Esophagus (tissue), 2 donors: Measurements from ENCODE around the gene CERK. TPM values are rescaled to one million over a fixed set of nuclear protein-coding genes. Genes with fewer than 3 reads are reported as not detected.
"Not testable (repeated sequence)": the region's sequence is repeated elsewhere in the genome, so short reads cannot be mapped to it uniquely, and the experiment has no call there.

Source experiments
- H3K27ac ChIP-seq, 2 donors: one replicate each; pipeline ENCODE4 v1.5.1; 2013; ENCODE audit warnings: low read depth in 2 of 2, mild to moderate bottlenecking in 2 of 2, inconsistent platforms in 1 of 2, low read length in 1 of 2, moderate library complexity in 1 of 2
- H3K27me3 ChIP-seq, 2 donors: one replicate each; pipeline ENCODE4 v1.6.1; 2013; ENCODE audit warnings: low read length in 2 of 2, control low read depth in 1 of 2, mild to moderate bottlenecking in 1 of 2; ENCODE audit not compliant: insufficient read depth in 2 of 2, control insufficient read depth in 1 of 2
- H3K36me3 ChIP-seq, 2 donors: one replicate each; pipeline ENCODE4 v1.6.1; 2013; ENCODE audit warnings: low read length in 1 of 2; ENCODE audit not compliant: control insufficient read depth in 2 of 2, insufficient read depth in 2 of 2
- H3K4me1 ChIP-seq, 2 donors: one replicate each; pipeline ENCODE4 v1.6.1; 2013; ENCODE audit warnings: low read length in 1 of 2; ENCODE audit not compliant: control insufficient read depth in 2 of 2, insufficient read depth in 2 of 2
- H3K4me3 ChIP-seq, 2 donors: one replicate each; pipeline ENCODE4 v1.5.1; 2013; ENCODE audit warnings: low read length in 2 of 2, mild to moderate bottlenecking in 2 of 2, low read depth in 1 of 2, moderate library complexity in 1 of 2
- H3K9me3 ChIP-seq, 2 donors: one replicate each; pipeline ENCODE4 v1.6.1; 2013; ENCODE audit warnings: mild to moderate bottlenecking in 2 of 2, low read depth in 1 of 2, low read length in 1 of 2, moderate library complexity in 1 of 2; ENCODE audit not compliant: control insufficient read depth in 2 of 2, insufficient read depth in 1 of 2
- WGBS, 2 donors: extraction: QIAGEN DNeasy Blood & Tissue Kit; methylation state at CpG; one replicate each; pipeline ENCODE4 v1.1.7; 2013; 5-methylcytosine and 5-hydroxymethylcytosine counted together
- polyA plus RNA-seq, 2 donors: library from polyadenylated mRNA; stranded (reverse); fragments of 200-250 nt; gene quantifications; one replicate each; pipeline ENCODE4 v1.2.3, GENCODE V29; 2013
- donor health status: healthy with polysubstance abuse.
- donor health status: Bipolar disorder and iron deficiency.

The CERK gene
- polyA plus RNA-seq, 2 donors, result 8.7 to 13.4 TPM

DNA sequence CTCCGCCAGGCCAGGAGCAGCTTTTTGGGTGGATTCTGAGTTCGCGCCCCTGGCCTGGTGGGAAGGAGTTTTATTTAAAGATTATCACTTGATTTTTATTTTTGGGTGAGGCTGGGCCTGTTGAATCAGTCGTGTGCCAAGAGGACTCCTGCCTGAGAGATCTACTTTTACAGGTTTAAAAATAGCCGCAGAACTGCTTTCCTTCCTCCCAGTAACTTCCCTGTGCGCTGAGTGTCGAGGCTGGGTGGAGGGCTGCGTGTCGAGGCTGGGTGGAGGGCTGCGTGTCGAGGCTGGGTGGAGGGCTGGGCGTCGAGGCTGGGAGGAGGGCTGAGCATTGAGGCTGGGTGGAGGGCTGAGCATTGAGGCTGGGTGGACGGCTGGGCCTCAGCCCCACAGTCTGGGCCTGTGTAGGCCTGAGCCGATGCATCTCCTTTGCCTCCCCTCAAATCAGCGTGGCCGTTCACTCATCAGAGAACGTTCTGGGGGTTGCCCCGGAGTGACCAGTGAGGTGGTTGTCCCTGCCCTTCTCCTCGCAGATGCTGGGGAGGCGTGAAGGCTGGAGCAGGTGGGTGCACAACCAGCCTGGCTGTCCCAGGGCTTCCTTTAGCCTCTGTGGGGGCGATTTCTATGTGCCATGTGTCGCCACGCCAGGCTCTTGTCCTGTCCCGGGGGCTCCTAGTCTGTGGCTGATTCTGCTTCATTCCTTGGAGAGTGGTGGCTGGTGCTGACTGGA lies 87.8 kb downstream of the CERK start:
- H3K9me3 ChIP-seq, result no peaks in the 10 kb centered on the region
- H3K27ac ChIP-seq, result peak overlapping the region; percentile 22 to 48
- no peaks in the 10 kb centered on the region for H3K36me3 ChIP-seq
- no peak overlapping the region for H3K4me3 ChIP-seq
- no peaks in the 10 kb centered on the region for H3K27me3 ChIP-seq
- peaks cover 11 to 55% of the 10 kb centered on the region in 2 donors for H3K4me1 ChIP-seq
- WGBS, 2 donors, result 75 to 79% methylated on average over 25 of the region's 25 CpGs

- WGBS, 2 donors, result 37 to 43% methylated on average over 25 of the region's 25 CpGs
- Histone ChIP-seq H3K4me3 (no peak overlapping the region), H3K36me3 (no peaks in the 10 kb centered on the region), H3K4me1 (peaks cover 11 to 52% of the 10 kb centered on the region in 2 donors), H3K9me3 (no peaks in the 10 kb centered on the region), H3K27me3 (no peaks in the 10 kb centered on the region), H3K27ac (peak overlapping the region; percentile 22 to 48)
These were observed 88.6 kb downstream of the CERK start for GRCh38 chr22:46649141-46650077.

- not testable (repeated sequence) for H3K4me3 ChIP-seq, H3K9me3 ChIP-seq, H3K27ac ChIP-seq, H3K36me3 ChIP-seq, H3K27me3 ChIP-seq
- H3K4me1 ChIP-seq, result peaks cover 5 to 43% of the 10 kb centered on the region in 2 donors
- 95 to 96% methylated on average over 2 of the region's 2 CpGs for WGBS, 2 donors
These were observed 89.7 kb downstream of the CERK start for GRCh38 chr22:46648225-46648820.

DNA sequence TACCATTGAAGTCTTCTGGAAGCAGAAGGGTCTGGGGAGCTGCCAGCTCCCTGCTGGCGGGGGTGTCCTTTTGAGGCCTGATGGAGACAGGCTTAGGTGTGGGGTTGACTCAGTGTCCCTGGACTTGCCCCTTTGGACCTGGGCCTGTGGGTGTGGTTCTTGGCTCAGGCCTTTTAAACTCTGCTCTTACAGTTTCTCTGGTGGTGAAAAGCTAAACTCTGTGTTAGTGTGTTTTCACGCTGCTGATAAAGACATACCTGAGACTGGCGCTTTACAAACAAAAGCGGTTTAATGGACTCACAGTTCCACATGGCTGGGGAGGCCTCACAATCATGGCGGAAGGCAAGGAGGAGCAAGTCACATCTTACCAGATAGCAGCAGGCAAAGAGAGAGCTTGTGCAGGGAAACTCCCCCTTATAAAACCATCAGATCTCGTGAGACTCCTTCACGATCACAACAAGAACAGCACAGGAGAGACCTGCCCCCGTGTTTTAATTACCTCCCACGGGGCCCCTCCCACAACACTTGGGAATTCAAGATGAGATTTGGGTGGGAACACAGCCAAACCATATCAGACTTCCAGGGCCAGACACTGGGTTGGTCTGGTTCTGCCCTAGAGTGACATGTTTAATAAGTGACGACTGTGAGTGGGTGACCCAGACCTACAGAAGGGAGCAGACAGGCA lies 91.4 kb downstream of the CERK start:
- Histone ChIP-seq H3K4me1 (peaks cover 4 to 31% of the 10 kb centered on the region in 2 donors), H3K4me3 (no peak overlapping the region), H3K27me3 (no peaks in the 10 kb centered on the region), H3K36me3 (peaks cover 0 to 3% of the 10 kb centered on the region in 2 donors), H3K27ac (no peak overlapping the region), H3K9me3 (no peaks in the 10 kb centered on the region)
- 62 to 69% methylated on average over 10 of the region's 10 CpGs for WGBS, 2 donors

DNA sequence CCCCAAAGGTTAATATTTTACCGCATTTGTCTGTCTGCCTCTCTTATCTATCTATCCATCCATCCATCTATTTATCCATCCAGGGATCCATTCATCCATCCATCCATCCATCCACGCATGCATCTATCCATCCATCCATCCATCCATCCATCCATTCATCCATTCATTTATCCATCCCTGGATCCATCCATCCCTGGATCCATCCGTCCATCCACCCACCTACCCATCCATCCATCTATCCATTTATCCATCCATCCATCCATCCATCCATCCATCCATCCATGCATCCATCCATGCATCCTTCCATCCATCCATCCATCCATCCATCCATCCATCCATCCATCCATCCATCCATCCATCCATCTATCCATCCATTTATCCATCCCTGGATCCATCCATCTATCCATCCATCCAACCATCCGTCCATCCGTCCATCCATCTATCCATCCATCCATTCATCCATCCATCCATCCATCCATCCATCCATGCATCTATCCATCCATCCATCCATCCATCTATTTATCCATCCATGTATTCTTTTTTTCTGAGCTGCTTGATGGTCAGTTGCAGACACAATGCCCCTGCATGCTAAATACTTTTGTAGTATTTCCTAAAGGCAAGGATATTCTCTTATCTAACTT lies 95.1 kb downstream of the CERK start:
- peaks cover 4 to 19% of the 10 kb centered on the region in 2 donors for H3K4me1 ChIP-seq
- not testable (repeated sequence) for H3K4me3 ChIP-seq, H3K27ac ChIP-seq, H3K9me3 ChIP-seq, H3K27me3 ChIP-seq
- 89% methylated on average over 5 of the region's 5 CpGs for WGBS, 2 donors
- peaks cover 0 to 21% of the 10 kb centered on the region in 2 donors for H3K36me3 ChIP-seq

- Histone ChIP-seq H3K4me3 (no peak overlapping the region), H3K27me3 (no peaks in the 10 kb centered on the region), H3K36me3 (peaks cover 0 to 21% of the 10 kb centered on the region in 2 donors), H3K27ac (no peak overlapping the region), H3K9me3 (no peaks in the 10 kb centered on the region), H3K4me1 (peaks cover 4 to 11% of the 10 kb centered on the region in 2 donors)
- 70 to 84% methylated on average over 7 of the region's 7 CpGs for WGBS, 2 donors
These were observed 96.2 kb downstream of the CERK start for GRCh38 chr22:46641811-46642266.

DNA sequence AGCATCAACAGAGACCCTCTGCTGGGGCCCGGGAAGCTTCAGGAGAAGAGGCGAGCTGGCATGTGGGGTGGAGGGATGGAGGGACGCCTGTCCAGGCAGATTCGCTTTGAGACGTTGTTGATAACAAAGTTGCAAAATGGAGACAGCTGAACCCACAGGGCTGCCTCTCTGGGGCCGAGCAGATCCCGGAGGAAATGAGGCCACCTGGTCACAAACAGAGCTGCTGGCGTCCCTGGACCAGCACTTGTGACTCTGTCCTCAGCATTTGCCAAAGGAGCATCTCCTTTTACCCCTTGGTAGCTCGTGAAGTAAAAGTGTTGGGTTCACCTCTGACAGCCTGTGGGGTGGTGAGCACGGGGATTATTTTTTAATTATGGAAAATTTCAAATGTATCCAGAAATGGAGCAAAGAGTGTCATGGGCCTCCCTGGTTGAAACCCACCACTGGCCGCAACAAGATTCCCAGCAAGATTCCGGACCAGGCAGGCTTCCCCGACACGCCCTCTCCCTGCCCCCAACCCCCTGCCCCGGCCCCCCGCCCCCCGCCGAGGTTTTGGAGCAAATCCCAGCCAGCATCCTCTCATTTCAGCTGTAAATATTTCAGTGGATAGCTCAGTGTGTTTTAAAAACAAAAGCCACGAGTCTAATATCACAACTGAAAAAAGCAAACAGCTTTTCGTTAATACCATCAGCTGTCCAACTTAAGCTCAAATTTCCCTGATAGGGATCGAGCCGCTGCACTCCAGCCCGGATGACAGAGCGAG lies 97.6 kb downstream of the CERK start:
- WGBS, 2 donors, result 72 to 74% methylated on average over 24 of the region's 24 CpGs
- H3K4me3 ChIP-seq, result no peak overlapping the region
- peaks cover 0 to 2% of the 10 kb centered on the region in 2 donors for H3K4me1 ChIP-seq
- H3K36me3 ChIP-seq, result peaks cover 0 to 21% of the 10 kb centered on the region in 2 donors
- H3K27ac ChIP-seq, result no peak overlapping the region
- H3K9me3 ChIP-seq, result no peaks in the 10 kb centered on the region
- H3K27me3 ChIP-seq, result no peaks in the 10 kb centered on the region

DNA sequence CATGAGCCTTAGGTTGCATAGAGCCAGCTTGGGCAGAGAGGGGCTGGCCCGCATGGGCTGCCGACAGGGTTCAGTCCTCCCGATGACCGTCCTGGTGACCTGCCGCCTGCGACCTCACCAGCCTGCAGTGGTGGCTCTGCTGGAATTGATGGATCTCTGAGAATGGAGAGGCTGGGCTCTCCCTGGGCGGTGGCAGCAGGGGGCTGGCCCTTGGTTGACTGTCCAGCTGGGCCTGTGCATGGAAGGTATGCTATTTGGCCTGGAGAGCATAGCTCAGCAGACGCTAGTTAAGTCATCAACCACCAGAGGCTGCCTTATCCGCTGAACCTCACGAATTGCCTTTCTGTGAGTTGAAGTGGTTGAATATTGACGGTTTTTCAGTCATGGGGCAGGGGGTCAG lies 98.2 kb downstream of the CERK start:
- Histone ChIP-seq H3K36me3 (peaks cover 0 to 21% of the 10 kb centered on the region in 2 donors), H3K4me3 (no peak overlapping the region), H3K4me1 (peaks cover 0 to 2% of the 10 kb centered on the region in 2 donors), H3K9me3 (no peaks in the 10 kb centered on the region), H3K27me3 (no peaks in the 10 kb centered on the region), H3K27ac (no peak overlapping the region)
- WGBS, 2 donors, result 91 to 92% methylated on average over 11 of the region's 11 CpGs
